NCI-H2171 (cell line): Measurements from ENCODE around the gene RPS6KA2.

Experiments
- DNase-seq: peaks from one replicate; lab custom pipeline; 2025; lab: John Stamatoyannopoulos, UW

The RPS6KA2 gene

DNA sequence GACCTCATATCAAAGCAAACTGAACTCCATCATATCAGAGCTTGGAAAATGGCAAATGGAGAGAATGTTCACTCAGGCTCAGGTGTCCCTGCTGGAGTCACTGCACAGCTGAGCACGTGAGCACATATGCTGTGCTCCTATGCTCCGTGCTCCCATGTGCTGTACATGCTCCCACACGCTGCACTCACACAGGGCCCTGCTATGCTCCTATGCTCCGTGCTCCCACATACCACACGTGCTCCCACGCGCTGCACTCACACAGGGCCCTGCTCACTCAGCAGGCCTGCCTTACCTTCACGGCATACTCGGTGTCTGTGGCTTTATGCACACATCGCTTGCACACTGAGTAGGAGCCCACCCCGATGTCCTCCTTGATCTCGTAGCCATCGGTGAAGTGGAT, 178.6 kb downstream of the RPS6KA2 start:
- no peak for DNase-seq

DNA sequence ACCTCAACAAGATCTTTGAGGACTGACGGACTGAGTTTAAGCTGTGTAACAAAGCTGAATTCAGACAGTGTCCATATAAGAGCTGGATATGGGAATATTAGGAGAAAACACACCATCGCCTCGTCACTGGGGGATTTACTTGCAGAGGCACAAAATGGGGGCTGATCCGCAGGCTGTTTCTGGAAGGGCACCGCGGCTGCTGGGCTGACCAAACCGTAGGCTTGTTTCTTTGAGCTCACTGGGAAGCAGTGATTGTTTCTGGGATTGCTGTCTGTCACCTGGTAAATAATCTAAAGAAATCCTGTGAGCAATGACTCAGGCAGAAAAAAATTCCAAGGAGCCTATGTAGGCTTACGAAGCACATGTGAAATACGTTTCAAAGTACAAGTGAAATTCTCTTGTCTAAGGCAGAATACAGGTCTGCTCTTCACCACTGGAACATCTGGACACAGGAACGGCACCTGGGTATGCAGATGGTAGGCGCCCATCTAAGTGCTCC, 180.4 kb downstream of the RPS6KA2 start:
- DNase-seq: no peak

DNA sequence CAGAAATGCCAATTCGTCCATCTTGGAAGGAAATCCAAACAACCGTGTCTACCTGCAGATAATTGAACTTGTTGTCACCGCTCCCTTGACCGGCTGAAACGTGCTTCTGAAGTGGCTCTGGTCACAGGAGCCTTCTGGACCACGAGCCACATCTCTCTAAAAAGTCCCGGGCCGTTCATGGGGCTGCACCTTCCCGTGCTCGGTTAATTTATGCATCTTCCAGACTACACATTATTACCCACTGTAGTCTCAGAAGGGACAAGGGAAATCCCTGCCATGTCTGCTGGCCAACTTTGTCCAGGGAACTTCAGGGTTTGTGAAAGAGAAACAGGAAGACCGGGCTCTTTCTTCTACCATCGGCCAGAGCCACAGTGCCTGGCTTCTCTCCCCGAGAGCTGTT, 180.9 kb downstream of the RPS6KA2 start:
- no peak for DNase-seq

DNA sequence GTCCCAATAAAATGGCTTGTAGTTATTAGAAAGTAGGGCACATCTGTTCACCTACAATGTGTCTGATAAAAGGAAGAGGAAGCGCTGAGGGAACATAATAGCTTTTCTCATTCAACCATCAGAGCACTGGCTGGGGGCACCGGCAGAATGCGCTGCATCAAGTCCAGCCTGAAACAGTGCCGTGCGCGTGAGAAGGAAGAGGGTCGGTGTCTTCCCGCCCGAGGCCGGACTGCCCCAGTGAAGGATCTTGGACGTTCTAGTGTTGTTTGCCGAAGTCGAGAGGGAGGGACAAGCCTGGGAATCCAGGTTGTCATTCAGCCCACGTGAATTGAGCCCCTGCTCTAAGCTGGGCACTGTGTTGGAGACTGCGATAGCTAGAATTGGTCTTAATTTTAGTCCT, 182.6 kb downstream of the RPS6KA2 start:
- DNase-seq: no peak

DNA sequence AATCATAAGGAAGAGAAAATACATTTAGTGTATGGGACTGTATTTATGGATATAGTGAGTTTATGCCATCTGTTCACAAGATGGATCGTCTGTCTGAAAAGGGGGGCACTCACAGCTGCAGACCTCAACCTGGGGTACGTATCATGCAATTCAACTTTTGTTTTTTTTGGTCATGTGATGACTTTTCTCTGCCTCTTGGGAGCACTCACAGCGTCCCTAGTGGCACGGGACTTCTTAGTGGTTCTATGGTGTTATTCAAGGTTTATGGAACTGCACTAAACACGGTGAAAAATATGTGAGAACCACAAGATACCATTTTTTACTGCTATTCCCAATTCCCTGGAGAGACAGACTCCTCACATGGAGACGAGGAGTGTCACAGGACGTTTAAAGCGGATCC, 183.9 kb downstream of the RPS6KA2 start:
- peak; percentile 81 for DNase-seq

DNA sequence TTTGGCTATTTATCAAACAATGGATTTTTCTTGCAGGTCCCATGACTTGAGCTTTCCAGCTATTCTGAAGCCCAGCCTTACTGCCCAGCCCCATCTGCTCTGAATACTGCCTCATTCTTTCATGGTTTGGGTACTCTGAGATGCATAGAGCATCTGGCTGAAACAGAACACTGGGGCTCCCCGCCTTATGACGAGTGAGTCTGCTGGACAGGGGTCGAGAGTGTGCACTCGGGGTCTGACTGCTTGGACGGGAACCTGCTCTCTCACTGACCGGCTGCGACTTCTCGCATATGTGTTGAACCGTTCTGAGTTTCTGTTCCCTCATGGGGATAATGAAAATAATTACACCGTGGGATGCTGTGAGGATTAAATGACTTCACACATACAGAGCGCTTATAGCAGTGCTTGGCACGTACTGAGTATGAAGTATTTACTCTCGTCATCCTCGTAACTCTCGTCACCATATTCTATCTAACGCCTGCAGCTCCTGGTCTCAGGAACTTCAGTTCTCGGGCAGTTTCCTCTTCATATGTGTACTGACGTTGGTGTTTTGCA, 184.8 kb downstream of the RPS6KA2 start:
- no peak for DNase-seq

DNA sequence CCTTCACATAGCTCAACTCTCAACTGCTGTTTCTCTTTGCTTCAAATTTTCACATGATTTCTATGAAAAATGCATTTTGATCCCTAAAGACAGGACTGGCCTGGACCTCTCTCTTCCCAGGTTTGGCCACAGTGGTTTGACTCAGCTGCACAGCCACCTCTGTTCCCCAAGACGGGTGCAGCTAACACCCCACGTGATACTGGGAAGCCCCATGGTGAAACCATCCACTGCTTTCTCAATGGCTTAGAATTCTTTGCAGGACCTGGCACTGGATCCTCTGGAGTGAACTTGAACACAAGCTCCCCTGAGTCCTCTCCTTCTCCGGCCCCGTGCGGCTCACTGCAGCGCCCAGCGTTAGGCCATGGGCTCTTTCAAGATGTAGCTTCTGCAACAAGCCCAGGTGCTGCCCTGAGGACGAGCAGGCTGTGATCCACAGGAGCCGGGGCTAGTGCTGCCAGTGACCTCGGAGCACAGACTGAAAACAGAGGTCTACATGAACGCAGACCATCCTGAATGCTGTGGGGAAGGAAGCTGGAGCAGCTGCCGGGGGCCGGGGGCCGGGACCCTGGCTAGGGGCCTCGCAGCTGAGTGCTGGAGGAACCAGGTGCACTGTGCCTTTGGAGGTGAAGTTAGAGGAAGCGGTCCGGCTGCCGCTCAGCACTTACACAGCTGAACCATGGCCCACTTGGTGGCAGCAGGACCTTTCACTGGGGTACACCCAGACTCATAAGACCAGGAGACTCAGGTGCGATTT, 185.5 kb downstream of the RPS6KA2 start:
- no peak for DNase-seq

DNA sequence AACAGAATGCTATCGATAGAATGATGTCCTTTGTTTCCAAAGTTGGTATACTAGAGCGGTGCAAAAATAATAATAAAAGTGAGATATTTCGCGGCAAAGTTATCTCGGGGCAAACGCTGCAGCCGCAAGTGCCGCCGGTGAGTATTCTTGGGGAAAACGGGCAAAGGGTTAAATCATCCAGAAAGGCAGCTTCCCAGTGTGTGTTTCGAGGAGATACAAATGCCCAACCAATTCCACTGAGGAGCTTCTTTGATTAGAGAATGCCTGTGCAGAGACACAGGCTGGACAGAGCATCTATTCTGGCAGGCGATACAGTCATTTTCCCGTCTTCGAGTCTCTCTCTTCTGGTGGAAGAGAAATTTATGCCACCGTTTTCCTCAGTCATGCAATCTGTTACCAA, 186.3 kb downstream of the RPS6KA2 start:
- DNase-seq: no peak

DNA sequence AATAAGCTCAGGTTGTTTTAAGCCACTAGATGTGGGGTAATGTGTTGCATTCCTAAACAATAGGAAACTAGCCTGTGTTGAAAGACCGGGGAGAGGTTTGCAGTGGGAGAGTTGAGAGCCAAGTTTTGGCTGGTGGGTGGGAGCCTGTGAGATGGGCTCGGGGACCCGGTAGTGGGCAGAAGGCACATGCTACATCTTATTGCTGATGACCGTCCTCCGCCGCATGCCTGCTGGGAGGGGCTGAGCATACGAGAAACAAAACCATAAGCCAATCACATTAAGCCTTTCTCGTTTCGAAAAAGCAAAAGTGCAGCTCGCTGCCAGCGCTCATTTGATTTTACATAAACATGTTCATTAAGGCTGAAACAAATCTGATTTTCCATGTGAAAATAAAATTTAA, 186.9 kb downstream of the RPS6KA2 start:
- no peak for DNase-seq

DNA sequence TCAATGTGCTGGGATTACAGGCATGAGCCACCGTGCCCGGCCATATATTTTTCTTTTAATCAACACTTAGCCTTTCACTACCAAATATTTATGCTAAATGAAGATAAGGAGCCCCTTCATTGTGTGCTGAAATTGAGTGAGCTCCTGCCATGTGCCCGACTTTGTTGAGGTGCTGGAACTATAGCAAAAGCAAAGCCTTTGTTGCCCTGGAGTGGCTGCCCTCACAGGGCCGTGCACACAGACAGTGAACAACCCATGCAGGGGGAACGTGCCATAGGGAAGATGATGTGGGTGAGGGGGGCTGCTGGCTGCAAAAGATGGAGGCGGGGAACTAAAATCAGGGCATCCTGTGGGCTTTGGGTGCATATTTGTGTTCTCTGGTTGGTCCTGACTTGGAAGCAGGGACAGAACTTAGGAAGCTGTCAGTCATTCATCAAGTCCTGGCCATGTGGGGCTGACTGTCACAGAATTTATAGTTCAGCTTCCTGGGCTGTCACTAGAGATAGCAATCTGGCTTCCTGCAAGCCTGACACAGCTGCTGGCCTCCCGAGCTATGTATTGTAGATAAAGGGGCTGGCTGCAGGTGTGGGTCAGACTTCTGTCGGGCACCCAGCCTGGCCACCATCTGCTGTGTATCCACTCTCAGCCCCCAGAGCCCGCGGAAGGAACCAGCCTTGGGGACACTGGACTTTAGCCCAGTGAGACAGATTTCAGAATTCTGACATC, 187.5 kb downstream of the RPS6KA2 start:
- DNase-seq: no peak

DNA sequence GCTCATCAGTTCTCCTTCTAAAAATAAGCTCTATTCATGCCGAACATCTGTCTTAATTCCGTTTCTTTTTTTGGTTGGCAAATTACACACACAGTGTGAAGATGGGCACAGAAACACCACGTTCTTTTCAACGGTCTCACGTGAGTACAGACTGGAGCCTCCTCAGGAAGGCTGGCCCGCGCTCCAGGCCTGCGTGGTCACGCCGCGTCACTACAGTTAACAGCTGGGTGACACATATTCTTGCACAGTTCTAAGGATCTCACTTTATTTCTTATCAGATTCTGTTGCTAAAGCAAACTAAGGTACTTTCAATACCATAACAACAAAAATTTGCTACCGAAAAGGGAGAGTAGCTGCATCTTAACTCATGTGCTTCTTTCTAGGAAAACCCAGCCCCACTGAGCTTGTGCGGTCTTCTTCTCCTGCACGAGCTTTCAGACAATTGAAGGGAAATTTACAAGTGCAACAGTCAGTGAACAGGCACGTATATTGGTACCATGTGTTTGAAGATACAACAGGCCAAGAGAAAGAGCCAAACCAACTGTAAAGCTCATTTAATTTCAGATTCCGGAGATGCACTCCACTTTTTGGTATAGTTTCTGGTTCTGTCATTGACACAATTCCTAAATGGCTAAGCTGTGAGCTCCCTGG, 188.7 kb downstream of the RPS6KA2 start:
- no peak for DNase-seq

DNA sequence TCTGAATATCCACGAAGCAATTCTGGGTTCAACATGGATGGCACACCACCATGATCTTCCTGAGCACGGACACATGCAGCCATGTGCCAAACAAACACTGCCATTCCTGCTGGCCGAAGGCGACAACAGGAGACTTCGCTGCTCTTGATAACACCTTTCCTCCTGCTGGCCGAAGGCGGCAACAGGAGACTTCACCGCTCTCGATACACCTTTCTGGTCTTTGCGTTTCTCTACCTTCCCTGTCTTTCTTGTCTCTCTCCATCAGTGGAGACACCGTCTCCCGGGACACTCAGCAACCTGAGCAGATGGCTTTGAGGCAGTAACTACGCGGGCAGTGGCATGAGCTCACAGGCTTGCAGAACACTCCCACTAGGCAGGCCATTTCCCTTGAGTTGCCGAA, 189.4 kb downstream of the RPS6KA2 start:
- peak; percentile 13 for DNase-seq

DNA sequence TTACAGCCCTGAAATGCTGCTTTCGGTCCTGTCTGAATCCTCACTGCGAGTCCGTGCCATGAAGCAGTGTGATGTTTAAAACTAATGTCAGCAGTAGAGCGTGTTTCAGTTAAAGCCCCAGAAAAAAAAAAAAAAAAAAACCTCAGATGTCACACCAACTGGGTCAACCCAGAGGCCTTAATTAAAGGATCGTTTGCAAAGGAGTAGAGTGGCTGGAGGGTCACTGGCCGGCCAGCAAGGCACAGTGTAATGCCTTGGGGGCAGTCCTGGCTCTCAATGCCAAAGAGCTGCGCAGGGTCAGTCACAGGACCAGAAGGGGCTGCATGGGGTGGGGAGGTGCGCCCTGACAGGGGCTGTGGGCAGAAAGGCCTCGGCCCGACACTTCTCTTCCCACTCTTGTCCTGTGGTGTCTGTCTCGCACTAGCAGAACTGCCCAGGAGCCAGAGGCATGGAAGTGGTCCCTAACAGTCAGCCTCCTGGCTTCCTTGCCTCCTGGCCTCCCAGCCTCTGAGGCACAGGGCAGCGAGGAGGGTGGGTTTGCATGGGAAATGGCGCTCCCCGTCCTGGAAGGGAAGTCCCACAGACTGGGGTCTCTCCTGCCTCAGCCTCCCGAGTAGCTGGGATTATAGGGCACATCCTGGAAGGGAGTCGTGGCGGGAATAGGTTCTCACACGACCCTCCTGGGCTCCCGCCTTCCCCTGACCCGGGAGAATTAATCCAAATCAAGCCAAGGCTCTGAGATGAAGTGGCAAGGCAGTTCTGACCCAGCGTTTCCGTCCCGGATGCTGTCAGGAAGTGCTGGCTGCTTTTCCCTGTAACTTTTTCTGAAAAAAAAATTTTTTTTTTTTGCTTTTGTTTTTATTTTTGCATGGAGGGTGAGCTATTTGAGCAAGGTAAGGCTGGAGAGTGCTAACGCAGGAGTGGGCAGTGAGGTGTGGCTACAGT, 190.6 kb downstream of the RPS6KA2 start:
- DNase-seq: no peak

DNA sequence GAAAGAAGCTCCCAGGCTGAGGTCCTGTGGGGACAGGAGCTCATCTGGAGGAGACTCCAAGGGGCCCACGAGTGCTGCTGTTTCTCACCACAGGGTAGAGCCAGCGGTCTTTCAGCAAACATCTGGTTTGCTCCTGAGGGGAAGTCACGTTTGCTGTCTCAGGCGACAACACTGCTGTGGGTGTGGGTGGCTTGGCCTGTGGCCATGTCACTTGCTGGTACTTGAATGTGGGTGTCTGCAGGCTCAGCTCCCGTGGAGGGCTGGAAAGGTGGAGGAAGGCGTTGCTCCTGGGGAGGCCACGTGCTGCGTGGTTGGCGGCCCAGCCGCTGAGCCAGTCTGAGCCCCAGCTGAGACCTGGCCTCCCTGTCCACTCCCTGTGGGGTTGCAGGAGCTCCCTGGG, 191.5 kb downstream of the RPS6KA2 start:
- peak; percentile 41 for DNase-seq

DNA sequence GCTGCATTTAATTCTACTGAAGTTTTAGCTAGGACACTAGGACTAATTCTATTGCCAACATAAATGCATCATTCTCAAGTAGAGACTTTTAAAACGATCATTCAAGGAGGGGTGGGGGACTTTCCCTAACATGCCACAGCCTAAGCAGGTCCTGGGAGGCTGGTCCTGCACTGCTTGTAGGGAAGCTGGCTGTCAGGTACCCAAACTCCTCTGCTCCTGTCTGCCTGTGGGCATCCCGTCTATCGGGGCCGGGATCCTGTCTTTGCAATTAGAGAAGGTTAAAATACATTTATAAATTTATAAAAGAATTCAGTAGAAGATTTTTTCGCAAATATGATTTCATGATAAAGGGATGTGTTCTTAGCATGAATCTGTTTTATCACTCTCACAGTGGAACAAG, 192.7 kb downstream of the RPS6KA2 start:
- DNase-seq: no peak

DNA sequence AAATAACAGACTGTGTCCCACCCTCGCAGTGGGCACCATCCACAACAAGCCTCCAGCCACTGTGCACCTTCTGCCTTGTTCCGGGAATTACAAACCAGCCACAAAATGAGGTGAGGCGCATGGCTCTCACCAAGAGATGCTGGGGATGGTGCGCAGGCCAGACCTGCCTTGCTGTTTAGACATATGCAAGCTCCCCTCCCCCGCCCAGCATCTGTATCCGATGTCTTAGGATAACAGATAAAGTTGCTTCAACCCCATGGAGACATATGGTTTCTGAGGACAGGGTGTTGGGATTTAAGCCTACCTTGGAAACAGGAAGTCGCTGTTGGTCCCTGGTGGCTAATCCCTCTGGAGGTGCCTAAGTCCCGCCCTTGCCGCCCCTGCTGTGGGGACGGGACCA, 194.0 kb downstream of the RPS6KA2 start:
- DNase-seq: peak; percentile 28

DNA sequence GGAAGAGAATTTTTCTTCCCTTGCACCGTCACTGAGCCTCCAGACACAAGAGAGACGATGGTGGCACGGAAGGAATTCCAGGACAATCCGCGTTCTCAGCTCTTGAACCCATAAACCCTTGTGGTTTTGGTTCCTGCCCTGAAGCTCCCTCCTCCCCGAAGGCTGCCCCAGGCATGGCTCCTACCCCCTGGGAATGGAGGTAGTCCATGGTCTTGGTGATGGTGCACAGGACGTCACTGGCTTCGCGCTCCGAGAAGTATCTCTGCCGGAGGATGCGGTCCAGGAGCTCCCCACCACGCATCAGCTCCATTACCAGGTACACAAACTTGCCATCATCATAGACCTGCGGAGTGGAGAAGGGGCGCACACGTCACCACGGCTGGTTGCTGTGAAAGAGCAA, 196.8 kb downstream of the RPS6KA2 start:
- DNase-seq: no peak

DNA sequence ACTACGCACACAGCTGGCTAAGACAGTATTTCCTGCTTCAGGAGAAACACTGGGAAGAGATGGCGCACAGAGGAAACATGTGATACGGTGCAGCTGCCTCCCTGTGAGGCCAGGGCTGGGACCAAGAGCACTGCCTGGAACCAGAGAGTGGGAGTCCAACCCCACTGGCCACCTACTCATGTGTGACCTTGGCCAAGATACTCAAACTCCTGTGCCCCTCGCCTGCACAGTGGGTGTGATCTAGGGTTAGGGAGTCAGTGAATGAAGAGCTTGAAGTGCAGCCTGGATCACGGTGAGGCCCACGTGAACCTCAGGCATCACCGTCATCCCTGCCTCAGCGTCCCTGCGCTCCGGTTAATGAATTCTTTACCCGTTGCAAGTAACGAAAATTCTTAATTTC, 202.6 kb downstream of the RPS6KA2 start:
- no peak for DNase-seq

DNA sequence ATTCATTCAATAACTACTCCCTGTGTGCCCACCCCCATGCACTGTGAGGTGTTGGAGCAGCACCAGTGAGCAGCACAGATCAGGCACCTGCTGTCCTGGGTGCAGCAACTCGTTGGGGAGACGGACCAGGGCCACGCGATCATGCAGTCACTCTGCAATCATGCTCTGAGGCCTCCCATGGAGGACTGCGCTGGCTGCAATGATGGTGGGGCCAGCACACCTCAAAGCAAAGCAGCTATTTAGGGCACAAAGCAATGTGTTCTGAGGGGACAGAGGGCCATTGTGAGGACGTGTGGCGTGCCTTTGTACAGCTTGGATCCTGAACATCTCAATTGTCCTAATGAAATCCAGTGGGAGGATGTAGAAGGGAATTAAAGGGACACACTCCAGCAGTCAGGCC, 203.3 kb downstream of the RPS6KA2 start:
- no peak for DNase-seq

DNA sequence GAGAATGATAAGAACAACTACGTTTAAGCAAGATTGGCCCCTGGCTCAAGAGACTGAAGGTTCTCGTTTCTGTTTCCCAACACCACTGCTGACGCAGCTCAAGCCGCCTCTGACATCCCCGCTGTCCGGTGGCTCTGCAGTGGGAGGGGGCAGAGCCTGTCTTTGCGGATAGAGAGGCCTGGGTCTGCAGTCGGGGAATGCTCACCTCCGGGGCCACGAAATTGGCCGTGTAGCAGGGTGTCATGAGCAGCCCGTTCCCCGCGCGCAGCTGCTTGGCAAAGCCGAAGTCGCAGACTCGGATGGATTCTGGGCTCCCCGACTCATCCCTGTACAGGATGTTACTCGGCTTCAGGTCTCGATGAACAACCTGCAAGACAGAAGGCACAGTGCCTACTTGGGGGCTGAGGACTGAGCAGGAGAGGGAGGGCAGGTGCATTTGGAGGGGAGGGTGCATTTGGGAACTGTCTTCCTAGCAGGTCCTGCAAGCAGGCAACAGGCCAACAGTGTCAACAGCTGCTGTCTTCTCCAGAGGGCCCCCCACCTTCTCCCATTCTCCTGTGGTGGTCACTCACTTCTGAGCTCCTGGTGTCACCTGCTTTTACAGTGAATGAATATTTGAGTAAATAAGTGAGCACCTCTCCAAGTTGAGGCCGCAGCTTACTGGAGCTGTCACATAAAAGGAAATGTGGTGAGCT, 203.9 kb downstream of the RPS6KA2 start:
- no peak for DNase-seq
